Panc1 (cell line): ENCODE measurements around the gene GNB2.

Experiments
- POLR2AphosphoS5 ChIP-seq: IDR thresholded peaks from 2 replicates; pipeline ENCODE4 v1.6.1; 2012; ENCODE audit warnings: mild to moderate bottlenecking, low read depth, low read length, moderate library complexity
- SIN3A ChIP-seq: IDR thresholded peaks from 2 replicates; pipeline ENCODE4 v1.6.1; 2012; ENCODE audit warnings: low read depth, mild to moderate bottlenecking, low read length, moderate library complexity, borderline replicate concordance; ENCODE audit not compliant: insufficient read depth
- TCF7L2 ChIP-seq: IDR thresholded peaks from 2 replicates; pipeline ENCODE4 v1.6.1; 2011; ENCODE audit warnings: mild to moderate bottlenecking, low read depth, low read length, inconsistent platforms
- TF ChIP-seq, protein P1 (sequence below): fragments of 450-650 bp; IDR thresholded peaks from 2 replicates; pipeline ENCODE4 v1.5.1; 2017; ENCODE audit warnings: mild to moderate bottlenecking
- TF ChIP-seq, protein P2 (sequence below), 2 experiments: IDR thresholded peaks; 2 replicates each; pipeline ENCODE4 v1.6.1; 2011 to 2012; ENCODE audit warnings: low read depth in 2 of 2, control low read depth in 1 of 2, low read length in 1 of 2, mild to moderate bottlenecking in 1 of 2, moderate library complexity in 1 of 2; ENCODE audit not compliant: insufficient read depth in 1 of 2

DNA sequence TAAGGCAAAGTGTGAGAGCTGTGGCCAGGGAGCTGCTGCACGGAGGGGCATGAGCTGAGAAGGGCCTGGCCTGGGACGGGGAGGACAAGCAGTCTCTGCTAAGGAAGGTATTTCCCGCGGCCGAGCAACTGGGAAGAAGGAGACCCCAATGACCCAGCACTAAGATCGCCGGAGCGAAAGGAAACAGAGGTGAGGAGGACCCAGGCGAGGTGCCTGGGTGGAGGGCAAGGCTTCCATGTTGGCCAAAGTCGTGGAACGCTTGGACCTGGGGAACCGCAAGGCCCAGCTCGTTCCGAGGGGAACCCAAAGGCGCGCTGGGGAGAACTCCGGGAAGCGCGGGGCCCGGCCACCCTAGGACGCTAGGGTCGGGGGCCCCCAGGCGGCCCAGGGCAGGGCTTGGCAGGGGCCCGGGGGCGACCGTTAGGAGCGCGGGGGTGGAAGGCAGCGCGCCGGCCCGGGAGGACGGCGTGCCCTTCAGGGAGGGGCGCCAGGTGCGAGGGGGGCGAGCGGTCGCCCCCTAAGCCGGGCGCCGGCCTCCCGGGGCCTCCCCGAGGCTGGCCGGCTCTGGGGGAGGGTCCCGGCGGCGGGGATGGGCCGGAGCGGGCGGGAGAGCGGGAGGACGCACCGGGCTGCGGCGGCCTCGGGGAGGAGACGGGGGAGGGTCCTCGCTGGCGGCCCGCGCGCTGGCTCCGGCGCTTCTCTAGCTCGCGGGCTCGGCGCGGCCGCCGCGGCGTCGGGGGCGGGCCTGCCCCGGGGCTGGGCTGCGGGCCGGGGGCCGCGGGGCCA is 20.0 kb downstream of the GNB2 start:
- TF ChIP-seq, protein P1, sequence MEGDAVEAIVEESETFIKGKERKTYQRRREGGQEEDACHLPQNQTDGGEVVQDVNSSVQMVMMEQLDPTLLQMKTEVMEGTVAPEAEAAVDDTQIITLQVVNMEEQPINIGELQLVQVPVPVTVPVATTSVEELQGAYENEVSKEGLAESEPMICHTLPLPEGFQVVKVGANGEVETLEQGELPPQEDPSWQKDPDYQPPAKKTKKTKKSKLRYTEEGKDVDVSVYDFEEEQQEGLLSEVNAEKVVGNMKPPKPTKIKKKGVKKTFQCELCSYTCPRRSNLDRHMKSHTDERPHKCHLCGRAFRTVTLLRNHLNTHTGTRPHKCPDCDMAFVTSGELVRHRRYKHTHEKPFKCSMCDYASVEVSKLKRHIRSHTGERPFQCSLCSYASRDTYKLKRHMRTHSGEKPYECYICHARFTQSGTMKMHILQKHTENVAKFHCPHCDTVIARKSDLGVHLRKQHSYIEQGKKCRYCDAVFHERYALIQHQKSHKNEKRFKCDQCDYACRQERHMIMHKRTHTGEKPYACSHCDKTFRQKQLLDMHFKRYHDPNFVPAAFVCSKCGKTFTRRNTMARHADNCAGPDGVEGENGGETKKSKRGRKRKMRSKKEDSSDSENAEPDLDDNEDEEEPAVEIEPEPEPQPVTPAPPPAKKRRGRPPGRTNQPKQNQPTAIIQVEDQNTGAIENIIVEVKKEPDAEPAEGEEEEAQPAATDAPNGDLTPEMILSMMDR, result no peak
- TF ChIP-seq POLR2AphosphoS5 (no peak), SIN3A (no peak), TCF7L2 (no peak)
- TF ChIP-seq, protein P2, sequence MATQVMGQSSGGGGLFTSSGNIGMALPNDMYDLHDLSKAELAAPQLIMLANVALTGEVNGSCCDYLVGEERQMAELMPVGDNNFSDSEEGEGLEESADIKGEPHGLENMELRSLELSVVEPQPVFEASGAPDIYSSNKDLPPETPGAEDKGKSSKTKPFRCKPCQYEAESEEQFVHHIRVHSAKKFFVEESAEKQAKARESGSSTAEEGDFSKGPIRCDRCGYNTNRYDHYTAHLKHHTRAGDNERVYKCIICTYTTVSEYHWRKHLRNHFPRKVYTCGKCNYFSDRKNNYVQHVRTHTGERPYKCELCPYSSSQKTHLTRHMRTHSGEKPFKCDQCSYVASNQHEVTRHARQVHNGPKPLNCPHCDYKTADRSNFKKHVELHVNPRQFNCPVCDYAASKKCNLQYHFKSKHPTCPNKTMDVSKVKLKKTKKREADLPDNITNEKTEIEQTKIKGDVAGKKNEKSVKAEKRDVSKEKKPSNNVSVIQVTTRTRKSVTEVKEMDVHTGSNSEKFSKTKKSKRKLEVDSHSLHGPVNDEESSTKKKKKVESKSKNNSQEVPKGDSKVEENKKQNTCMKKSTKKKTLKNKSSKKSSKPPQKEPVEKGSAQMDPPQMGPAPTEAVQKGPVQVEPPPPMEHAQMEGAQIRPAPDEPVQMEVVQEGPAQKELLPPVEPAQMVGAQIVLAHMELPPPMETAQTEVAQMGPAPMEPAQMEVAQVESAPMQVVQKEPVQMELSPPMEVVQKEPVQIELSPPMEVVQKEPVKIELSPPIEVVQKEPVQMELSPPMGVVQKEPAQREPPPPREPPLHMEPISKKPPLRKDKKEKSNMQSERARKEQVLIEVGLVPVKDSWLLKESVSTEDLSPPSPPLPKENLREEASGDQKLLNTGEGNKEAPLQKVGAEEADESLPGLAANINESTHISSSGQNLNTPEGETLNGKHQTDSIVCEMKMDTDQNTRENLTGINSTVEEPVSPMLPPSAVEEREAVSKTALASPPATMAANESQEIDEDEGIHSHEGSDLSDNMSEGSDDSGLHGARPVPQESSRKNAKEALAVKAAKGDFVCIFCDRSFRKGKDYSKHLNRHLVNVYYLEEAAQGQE (IDR thresholded peaks at IDR 0.05; ENCODE audit: insufficient read depth in 1 of 2, low read depth in 2 of 2, low read length in 1 of 2), result no peak
